Activated T-helper 9 cell treated with anti-CD3 and anti-CD28 coated beads, Interleukin-2, amount 50 U/mL, for 16 hours (primary cell): Measurements from ENCODE around the gene DDX51.

ENCODE experiments used
- DNase-seq: peaks from one replicate; pipeline ENCODE4 v3.0.0-alpha.2; 2020; ENCODE audit warnings: low read depth

DDX51 gene

DNA sequence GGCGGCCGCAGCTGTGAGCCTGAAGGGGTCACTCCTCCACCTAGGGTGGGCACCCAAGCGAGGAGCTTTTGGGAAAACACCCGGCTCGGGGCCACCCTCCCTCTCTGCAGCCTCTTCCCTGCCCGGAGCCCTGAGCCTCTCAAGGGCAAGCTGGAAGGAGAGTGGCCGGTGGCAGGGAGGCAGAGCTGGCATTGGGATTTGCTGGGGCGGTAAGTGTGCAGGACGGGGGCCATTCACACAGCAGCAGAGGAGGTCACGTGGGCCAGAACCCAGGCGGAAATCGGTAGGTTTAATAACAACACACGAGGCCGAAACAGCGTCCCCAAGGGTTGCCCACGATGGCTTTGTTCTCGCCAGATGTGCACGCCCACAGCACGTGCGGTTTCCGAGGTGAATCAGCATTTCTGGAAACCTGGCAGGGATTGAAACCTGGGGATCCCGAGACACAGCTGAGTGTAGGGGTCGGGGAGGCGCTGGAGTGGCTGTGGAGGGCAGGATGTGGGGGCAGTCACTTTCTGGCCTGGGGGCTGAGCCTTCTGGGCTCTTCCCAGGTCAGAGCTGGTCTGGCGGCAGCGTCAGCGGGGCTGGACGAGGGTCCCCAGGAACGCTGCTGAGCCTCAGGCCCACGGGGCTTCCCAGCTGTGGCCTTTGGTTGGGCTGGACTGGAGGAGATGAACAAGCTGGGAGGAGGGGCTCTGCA, 23.6 kb upstream of the DDX51 start:
- DNase-seq = no peak

DNA sequence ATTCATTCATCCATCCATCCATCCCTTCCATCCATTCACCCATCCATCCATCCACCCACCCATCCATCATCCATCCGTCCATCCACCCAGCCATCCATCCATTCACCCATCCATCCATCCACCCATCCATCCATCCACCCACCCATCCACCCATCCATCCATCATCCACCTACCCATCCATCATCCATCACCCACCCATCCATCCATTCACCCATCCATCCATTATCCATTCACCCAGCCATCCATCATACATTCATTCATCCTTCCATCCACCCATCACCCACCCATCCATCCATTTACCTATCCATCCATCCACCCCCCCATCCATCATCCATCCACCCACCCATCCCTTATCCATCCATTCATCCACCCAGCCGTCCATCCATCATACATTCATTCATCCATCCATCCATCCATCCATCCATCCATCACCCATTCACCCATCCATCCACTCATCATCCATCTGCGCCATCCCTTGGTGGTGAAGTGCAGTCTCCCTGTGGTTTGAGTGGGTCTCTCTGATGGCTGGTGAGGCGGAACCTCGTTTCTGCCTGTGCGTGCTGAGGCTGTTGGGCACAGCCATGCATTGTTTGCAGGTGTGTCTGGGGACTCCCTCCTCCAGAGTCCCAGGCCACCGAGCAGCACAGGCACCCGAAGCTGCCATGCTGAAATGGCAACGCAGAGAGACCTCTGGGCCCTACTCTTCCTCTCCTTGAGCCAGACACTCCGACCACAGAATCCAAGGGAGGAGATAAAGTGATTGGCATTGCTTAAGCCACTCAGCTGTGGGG, 22.9 kb upstream of the DDX51 start:
- DNase-seq = no peak

DNA sequence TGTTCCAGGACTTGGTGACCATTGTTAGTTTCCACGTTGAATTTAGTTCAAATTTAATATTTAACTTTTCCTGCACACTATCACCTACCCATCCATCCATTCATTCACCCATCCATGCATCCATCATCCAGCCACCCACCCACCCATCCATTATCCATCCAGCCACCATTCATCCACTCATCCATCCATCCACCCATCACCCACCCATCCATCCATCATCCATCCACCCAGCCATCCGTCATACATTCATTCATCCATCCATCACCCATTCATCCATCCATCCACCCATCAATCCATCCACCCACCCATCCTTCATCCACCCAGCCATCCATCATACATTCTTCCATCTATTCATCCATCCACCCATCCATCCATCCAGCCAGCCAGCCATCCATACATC, 22.0 kb upstream of the DDX51 start:
- no peak for DNase-seq

DNA sequence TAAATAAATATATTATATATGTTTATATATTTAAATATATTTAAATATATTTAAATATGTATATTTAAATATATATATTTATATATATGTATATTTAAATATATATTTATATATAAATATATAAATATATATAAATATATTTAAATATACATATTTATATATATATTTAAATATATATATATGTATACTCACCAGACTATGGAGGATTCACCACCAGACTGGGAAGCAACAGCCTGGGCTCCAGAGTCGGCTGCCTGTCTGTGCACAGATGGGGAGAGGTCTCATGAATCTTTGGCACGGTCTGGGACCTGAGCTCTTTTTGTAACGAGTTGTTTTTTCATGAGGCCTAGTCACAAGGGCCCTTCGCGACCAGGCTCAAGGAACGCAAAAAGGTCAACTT, 21.5 kb upstream of the DDX51 start:
- DNase-seq = no peak

DNA sequence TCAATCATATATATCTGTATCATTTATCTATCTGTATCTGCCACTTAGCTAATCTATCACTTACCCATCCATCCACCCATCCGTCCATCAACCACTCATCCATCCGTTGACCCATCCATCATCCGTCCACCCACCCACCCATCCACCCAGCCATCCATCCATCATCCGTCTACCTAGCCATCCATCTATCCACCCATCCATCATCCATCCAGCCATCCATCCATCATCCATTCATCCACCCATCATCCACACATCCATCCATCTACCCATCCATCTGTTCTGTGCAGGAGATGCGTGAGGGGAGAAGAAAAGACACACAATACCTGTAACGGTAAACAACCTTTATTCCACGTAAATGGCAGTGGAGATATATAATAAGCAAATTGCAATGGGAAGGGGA, 20.3 kb upstream of the DDX51 start:
- DNase-seq = no peak

DNA sequence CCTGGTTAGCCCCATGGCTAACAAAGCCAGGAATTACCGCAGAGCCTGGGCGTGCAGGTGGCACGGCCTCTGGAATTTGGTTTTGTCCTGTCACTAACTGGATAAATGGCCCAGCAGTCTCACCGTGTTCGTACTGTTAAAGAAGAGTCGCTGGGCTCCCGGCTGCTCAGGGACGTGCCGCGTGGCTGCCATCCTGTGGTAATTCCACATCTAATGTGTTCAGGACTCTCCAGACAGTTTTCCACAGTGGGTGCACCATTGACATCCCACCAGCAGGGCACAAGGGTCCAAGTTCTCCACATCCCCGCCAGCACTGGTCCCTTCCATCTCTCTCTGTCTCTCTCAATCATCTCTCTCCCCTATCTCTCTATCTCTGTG, 19.8 kb upstream of the DDX51 start:
- no peak for DNase-seq

DNA sequence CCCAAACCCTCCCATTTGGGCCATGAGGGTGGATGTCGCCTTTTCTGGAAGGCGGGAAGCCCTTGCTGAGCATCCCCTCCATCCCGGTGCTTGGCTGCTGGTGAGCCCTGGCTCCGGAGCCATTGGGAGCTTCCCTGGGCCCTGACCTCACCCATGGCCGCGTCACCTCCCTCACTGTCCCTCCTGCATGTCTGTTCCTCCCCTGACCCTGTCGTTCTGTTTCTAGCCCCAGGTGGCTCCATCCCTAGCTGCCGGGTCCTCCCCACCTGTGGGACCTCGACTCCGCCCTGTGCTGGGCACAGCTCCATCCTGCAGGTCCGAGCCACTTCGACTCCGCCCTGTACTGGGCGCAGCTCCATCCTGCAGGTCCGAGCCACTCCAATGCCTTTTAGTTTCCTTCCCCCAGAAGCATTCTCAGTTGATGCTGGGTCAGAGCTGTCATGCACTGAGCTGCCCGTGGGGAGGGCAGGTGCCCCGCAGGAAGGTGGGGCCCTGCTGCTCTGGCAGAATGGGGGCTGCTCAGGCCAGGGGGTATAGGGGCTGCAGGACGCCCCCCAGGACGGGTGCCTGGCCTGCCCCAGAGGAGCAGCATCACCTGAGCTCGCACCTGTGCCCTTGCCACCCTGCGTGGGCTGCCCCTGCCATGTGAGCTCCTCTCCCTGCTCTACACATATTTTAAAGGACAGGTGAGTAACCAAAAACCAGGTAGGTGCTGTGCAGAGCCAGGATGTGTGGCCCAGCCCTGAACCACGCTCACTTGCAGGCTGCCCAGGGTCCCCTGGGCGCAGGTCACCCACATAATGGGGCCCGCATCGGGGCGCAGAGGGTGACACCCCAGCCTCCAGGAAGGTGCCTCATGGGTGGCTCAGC, 19.2 kb upstream of the DDX51 start:
- DNase-seq = no peak

DNA sequence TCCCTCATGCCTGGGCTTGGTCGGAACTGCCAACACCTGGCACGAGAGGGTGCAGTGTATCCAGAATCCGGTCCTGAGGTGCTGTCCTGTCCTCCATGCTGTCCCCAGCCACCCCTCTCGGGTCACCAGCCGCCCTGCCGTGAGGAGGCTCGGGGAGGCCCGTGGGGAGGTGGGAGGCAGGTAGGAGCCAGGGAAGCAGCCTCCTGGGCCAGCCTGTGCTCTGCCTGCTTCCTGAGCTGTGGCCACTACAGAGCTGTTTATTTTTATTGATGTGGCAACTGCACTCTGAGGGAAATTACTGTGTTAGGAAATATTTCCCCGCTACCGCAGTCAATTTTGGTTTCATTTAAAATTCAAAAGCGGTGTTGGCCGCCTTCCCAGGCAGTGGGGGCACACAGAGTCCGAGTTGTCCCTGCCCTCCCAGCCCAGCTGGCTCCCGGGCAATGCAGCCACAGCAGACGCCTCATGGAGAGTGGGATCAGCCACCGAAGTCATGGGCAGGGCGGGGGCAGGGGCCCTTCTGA, 18.5 kb upstream of the DDX51 start:
- no peak for DNase-seq

DNA sequence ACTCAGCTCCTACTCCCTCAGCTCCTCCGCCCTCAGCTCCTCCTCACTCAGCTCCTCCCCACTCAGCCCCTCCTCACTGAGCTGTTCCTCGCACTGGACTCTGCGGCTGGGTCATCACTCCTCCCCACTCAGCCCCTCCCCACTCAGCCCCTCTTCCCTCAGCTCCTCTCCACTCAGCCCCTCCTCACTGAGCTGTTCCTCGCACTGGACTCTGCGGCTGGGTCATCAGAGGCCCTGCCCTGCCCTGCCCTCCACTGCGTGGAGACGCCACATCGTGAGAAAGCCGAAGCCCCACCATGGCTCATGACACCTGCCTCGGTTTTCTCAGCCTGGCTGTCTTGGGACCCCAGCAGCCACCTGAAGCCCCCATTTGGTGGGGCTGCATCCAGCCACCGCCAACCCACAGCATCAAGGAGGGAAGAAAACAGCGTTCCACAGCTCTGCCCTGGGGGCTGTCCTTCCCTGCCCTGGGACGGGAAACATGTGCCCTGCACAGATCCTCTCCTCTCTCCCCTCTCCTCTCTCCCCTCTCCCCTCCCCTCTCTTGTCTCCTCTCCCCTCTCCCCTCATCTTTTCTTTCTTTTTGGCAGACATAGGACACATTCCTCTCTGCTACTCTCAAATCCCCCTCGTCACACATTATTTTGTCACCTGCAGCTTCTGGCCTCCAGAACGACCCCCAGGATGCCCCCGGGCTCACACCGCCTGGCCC, 17.8 kb upstream of the DDX51 start:
- DNase-seq = no peak

DNA sequence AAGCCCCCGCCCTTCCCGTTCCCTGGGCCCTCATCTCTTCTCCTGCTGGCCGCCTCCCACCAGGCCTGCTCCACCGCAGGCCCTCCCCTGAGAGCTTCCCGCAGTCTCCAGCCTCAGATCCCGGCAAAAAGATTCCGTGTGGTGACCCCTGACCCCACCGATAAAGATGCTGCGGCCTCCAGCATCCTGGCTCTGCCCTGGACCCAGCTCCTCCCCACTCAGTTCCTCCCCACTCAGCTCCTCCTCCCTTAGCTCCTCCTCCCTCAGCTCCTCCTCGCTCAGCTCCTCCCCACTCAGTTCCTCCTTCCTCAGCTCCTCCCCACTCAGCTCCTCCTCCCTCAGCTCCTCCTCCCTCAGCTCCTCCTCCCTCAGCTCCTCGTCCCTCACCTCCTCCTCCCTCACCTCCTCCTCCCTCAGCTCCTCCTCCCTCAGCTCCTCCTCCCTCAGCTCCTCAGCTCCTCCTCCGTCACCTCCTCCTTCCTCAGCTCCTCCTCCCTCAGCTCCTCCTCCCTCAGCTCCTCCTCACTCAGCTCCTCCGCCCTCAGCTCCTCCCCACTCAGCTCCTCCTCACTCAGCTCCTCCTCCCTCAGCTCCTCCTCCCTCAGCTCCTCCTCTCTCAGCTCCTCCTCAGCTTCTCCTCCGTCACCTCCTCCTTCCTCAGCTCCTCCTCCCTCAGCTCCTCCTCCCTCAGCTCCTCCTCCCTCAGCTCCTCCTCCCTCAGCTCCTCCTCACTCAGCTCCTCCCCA, 17.1 kb upstream of the DDX51 start:
- DNase-seq = no peak

DNA sequence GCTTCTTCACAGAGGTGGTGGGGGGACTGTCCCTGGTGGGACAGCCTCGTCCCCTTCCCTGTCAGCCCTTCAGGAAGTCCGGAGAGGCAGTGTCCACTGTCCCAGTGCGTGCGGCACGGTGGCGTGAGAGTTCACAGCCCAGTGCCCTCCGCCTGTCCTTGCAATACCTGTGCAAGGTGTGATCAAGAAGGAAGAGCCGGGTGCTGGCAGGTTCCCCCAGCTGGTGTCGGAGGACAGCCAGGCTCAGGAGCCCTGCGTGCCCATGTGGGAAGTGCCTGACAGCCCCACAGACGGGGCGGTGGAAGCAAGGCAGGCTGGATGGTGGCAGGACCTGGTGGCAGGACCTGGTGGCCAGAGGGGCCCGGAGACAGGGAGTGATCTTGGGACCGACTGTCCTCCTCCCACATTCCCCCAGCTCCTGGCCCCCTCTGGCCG, 16.5 kb upstream of the DDX51 start:
- DNase-seq = no peak

DNA sequence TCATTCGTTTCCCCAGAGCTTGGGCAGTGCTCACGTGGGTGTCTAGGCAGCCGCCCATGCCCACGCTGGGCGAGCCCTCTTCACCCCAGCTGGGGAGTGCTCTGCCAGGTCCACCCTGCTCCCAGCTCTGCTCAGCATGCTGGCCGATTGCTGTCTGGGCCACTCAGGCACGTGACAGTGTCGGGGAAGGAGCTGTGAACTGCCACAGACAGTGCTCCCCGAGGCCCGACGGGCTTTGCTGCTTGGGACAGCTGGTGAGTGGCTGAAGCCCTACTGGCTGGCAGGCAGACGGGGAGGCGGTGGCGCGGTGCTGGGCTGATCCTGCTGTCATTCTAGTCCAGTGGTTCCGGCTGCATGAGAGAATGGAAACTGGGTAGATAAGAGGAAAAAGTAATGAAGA, 15.9 kb upstream of the DDX51 start:
- no peak for DNase-seq

DNA sequence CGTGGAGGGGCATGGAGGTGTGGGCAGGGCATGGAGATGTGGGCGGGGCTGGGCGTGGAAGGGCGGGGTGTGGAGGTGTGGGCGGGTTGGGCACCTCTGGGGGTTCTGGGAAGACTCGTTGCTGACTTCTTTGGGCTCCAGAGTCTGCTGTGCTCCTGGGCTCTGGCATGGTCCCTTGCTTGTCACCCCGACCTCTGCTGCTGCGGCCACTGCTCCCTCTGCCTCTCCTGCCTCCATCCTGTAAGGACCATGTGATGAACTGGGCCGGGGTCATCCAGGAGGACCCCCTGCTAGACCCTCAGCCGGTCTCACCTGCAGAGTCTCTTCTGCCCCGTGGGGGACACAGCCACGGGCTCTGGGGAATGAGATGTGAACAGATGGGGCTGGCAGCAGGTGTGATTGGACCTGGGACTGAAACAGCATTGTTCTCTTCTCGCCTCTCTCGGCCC, 15.5 kb upstream of the DDX51 start:
- DNase-seq = no peak

DNA sequence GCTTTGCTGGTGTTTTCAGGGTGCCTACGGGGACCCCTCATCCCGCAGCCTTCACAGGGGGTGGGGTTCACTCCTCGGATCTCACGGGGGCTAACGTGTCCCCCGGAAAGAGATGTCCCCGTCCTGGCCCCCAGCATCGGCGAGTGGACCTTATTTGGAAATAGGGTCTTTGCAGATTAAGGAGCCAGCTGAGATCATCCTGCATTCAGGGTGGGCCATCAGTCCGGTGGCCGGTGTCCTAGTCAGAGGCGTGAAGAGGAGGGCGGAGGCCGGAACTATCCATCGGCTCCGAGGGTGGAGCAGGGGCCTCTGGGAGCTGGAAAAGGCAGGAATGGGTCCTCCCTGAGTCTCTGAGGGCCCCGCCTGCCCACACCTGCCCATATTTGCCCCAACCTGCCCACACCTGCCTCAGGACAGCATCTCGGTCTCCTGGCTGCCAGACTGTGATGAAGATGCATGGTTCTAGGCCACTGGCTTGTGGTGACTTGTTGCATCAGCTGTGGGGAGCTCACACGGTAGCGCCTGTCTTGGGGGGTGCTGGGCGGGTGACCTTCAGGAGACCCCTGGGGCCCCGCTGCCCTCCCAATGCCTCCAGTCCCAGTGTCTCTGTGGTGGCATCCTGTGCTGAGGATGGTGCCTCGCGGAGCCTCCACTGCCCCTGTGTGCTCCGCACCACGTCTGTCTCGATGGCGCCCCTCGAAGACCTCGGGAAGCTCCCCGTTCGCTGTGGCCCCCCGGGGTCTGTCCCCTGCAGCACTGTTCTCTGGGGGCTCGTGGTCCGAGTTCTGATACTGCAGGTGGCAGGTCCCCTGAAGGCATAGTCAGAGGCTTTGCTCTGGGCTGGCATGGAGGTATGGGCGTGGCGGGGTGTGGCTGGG, 14.8 kb upstream of the DDX51 start:
- no peak for DNase-seq

DNA sequence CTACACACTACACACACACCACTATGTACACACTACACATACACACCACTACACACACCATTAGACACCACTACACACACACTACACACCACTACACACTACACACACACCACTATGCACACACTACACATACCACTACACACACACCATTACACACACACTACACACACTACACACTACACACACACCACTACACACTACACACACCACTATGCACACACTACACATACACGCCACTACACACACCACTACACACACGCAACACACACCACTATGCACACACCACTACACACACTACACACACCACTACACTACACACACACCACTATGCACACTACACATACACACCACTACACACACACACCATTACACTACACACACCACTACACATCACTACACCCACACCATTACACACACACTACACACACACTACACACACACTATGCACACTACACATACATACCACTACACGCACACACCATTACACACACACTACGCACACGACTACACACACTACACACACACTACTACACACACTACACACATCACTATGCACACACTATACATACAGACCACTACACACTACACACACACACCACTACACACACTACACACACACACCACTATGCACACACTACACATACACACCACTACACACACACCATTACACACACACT, 13.8 kb upstream of the DDX51 start:
- no peak for DNase-seq

DNA sequence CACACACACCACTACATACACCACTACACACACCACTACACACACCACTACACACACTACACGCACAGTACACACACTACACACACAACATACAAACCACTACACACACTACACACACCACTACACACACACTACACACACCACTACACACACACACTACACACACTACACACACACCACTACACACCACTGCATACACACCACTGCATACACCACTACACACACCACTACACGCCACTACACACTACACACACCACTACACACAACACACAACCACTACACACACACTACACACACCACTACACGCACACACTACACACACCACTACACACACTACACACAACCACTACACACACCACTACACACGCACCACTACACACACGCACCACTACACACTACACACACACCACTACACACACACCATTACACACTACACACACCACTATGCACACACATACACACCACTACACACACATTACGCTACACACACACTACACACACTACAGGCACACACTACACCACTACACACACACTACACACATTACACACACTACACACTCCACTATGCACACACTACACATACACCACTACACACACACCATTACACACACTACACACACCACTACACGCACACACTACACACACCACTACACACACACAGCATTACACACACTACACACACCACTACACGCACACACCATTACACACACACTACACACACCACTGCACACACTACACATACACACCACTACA, 12.6 kb upstream of the DDX51 start:
- no peak for DNase-seq

DNA sequence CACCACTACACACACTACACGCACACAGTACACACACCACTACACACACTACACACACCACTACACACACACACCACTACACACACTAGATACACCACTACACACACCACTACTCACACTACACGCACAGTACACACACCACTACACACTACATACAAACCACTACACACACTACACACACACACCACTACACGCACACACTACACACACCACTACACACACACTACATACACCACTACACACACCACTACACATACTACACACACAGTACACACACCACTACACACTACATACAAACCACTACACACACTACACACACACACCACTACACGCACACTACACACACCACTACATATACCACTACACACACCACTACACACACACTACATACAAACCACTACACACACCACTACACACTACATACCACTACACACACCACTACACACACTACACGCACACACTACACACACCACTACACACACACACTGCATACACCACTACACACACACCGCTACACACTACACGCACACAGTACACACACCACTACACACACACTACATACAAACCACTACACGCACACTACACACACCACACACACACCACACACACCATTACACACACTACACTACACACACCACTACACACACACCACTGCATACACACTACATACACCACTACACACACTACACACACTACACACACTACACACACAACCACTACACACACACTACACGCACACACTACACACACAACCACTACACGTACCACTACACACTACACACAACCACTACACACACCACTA, 11.9 kb upstream of the DDX51 start:
- DNase-seq = no peak
